Activated CD4-positive, CD25-positive, alpha-beta regulatory T cell (primary cell): Measurements from ENCODE around the gene MUC5B.
"Not testable (repeated sequence)": the region's sequence is repeated elsewhere in the genome, so short reads cannot be mapped to it uniquely, and the experiment has no call there.

Source experiments
- DNase-seq, 4 experiments: peaks; one replicate each; lab custom pipeline; 2025; lab: John Stamatoyannopoulos, UW

The MUC5B gene, protein sequence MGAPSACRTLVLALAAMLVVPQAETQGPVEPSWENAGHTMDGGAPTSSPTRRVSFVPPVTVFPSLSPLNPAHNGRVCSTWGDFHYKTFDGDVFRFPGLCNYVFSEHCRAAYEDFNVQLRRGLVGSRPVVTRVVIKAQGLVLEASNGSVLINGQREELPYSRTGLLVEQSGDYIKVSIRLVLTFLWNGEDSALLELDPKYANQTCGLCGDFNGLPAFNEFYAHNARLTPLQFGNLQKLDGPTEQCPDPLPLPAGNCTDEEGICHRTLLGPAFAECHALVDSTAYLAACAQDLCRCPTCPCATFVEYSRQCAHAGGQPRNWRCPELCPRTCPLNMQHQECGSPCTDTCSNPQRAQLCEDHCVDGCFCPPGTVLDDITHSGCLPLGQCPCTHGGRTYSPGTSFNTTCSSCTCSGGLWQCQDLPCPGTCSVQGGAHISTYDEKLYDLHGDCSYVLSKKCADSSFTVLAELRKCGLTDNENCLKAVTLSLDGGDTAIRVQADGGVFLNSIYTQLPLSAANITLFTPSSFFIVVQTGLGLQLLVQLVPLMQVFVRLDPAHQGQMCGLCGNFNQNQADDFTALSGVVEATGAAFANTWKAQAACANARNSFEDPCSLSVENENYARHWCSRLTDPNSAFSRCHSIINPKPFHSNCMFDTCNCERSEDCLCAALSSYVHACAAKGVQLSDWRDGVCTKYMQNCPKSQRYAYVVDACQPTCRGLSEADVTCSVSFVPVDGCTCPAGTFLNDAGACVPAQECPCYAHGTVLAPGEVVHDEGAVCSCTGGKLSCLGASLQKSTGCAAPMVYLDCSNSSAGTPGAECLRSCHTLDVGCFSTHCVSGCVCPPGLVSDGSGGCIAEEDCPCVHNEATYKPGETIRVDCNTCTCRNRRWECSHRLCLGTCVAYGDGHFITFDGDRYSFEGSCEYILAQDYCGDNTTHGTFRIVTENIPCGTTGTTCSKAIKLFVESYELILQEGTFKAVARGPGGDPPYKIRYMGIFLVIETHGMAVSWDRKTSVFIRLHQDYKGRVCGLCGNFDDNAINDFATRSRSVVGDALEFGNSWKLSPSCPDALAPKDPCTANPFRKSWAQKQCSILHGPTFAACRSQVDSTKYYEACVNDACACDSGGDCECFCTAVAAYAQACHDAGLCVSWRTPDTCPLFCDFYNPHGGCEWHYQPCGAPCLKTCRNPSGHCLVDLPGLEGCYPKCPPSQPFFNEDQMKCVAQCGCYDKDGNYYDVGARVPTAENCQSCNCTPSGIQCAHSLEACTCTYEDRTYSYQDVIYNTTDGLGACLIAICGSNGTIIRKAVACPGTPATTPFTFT (N-terminal part only)

DNA sequence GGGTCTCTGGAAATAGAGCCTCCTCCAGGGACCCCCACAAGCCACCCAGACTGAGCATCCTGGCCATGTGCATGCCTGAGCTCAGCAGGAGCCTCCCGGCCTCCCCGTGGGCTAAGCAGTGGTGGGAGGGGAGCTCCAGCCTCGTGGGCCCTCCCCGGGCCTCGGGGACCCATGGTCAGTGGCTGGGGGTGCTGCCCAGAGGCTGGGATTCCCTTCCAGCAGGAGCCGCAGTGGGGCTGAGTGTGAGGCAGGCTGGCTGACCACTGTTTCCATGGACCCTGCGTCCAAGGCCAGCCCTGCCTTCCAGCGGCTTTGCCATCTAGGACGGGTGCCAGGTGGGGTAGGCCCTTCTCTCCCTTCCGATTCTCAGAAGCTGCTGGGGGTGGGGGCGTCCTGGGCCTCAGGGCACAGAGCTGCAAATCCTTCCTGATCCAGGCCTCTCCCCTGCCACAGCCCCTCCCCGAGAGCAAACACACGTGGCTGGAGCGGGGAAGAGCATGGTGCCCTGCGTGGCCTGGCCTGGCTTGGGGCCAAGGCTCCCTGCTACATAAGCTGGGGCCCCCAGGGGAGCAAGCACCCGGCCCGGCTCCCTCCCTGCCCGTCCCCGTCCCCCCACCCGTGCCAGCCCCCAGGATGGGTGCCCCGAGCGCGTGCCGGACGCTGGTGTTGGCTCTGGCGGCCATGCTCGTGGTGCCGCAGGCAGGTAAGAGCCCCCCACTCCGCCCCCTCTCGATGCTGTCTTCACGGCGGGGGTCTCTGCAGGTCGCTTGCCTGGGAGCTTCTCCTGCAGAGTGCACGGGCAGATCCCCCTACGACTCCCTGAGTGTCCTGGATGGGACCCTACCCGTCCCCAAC lies at the start of gene MUC5B:
TSS of gene MUC5B (plus strand) at position 576 of the 855 bp plus-strand sequence. CDS start at position 634, 58 bp downstream.
- DNase-seq, result no peak

DNA sequence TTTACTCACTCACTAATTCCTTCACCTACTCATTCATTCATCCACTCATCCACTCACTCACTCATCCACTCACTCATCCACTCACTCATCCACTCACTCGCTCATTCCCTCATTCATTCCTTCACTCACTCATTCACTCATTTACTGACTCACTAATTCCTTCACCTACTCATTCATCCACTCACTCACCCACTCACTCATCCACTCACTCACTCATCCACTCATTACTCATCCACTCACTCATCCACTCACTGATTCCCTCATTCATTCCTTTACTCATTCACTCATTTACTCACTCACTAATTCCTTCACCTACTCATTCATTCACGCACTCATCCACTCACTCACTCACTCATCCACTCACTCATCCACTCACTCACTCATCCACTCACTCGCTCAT lies 49.5 kb upstream of the MUC5B start:
- not testable (repeated sequence) for DNase-seq

DNA sequence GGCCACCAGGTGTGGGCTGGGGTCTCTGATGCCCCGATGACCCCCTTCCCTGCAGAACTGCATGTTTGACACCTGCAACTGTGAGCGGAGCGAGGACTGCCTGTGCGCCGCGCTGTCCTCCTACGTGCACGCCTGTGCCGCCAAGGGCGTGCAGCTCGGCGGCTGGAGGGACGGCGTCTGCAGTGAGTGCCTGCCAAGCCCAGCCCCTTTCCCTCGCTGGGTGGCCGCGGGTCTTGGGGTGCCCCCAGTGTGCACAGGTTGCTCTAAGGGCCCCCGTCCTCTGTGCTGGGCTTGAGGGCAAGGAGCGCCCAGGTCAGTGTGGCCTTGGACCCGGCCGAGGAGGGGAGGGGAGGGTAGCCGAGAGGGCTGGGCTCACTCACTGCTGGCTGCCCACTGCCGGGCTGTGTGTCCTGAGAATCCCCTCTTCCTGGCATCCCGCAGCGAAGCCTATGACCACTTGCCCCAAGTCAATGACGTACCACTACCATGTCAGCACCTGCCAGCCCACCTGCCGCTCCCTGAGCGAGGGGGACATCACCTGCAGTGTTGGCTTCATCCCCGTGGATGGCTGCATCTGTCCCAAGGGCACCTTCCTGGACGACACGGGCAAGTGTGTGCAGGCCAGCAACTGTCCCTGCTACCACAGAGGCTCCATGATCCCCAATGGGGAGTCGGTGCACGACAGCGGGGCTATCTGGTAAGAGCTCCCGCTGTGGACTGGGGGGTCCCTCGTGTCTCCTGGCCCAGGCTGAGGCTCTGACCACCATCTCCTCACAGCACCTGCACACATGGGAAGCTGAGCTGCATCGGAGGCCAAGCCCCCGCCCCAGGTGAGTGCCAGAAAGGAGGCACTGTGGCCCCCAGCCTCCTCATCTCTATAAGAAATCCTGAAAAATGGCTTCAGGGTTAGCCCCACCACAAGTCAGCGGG lies 48.2 kb upstream of the MUC5B start:
- DNase-seq, result no peak

DNA sequence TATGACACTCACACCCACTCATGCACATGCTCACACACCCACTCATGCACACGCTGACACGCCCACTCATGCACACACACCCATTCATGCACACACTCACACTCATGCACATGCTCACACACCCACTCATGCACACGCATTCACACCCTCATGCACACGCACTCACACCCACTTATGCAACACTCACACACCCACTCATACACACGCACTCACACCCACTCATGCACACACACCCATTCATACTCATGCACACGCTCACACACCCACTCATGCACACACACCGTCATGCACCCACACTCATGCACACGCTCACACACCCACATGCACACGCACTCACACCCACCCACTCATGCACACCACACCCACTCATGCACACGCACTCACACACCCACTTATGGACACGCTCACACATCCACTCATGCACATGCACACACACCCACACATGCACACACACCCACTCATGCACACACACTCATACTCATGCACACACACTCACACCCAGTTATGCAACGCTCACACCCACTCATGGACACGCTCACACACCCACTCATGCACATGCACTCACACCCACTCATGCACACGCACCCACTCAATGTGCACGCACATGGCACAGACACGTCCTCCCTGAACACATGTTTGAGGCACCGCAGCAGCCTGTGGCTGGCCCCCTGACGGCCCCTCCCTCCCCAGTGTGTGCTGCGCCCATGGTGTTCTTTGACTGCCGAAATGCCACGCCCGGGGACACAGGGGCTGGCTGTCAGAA lies 47.2 kb upstream of the MUC5B start:
- DNase-seq, result no peak

DNA sequence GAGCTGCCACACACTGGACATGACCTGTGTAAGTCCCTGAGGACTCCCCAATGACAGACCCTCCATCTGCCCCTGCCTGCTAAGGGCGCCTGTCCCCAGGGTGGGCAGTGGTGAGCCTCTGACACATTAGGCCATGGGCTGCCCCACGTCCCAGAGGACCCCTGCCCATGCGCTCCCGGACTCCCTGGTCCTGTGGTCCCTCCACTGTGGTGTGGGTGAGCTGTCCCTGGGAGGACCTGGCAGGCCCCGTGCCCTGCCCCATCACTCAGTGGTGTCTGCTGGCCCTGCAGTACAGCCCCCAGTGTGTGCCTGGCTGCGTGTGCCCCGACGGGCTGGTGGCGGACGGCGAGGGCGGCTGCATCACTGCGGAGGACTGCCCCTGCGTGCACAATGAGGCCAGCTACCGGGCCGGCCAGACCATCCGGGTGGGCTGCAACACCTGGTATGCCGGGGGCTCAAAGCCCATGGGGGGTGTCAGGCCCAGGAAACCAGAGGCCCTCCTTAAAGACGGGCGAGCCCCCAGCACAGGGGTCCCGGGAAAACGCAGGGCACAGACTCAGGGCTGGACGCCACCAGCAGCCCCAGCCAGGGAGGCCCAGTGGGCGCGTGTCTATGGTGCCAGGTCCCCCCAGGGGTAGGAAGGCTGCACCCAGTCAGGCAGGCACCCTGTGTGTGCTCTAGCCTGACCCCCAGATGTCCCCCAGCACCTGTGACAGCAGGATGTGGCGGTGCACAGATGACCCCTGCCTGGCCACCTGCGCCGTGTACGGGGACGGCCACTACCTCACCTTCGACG lies 46.4 kb upstream of the MUC5B start:
- DNase-seq, result no peak

DNA sequence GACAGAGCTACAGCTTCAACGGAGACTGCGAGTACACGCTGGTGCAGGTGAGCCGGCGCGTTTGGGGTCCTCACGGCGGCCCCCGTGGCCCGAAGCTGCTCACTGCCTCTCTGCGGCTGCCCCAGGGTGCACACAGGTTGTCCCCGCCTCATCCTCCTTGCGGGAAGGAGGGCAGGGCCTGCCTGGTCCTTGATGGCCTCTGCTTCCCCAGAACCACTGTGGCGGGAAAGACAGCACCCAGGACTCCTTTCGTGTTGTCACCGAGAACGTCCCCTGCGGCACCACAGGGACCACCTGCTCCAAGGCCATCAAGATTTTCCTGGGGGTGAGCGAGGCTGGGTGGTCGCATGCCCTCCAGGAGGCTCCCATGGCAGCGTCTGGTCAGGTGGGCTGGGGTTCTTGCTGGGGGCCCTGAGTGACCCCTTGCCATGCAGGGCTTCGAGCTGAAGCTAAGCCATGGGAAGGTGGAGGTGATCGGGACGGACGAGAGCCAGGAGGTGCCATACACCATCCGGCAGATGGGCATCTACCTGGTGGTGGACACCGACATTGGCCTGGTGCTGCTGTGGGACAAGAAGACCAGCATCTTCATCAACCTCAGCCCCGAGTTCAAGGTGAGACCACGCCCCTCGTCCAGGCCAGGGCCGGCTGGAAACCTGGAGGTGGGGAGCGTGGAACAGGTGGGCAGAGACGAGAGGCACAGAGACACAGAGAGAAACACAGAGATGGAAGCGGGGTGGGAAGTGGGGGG lies 45.7 kb upstream of the MUC5B start:
- no peak for DNase-seq

DNA sequence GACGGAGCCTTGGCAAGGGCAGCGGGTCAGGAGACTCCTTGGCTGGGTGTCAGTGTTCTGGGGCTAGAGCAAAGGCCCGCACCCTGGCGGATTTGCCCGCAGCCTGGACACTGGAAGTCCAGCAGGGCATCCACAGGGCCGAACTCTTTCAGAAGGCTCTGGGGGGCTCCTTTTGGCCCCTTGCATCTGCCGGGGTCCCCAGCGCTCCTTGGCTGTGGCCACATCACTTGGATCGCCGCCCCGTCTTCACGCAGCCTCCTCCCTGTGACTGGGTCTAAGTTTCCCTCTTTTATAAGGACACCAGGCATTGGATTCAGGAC lies 45.1 kb upstream of the MUC5B start:
- no peak for DNase-seq

DNA sequence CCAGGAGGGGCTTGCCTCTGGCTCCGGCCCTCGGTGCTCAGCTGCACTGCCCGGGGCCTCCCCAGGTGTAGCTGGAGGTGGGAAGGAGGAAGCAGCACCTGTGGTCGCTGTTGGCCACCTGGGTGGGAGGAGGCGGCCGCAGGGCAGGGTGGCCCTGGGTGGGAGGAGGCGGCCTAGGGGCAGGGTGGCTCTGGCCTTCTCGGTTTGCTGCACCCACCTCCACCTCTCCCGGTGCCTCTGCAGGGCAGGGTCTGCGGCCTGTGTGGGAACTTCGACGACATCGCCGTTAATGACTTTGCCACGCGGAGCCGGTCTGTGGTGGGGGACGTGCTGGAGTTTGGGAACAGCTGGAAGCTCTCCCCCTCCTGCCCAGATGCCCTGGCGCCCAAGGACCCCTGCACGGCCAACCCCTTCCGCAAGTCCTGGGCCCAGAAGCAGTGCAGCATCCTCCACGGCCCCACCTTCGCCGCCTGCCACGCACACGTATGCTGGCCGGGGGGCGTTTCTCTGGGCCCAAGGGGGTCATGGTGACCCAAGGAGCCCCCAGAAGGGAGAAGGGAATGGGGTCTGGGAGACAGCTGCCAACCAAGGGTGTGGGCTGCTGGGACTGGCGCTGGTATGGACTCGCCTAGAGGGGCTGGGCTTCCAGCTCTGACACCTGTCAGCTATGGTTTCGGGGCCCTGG lies 44.5 kb upstream of the MUC5B start:
- DNase-seq, result no peak

DNA sequence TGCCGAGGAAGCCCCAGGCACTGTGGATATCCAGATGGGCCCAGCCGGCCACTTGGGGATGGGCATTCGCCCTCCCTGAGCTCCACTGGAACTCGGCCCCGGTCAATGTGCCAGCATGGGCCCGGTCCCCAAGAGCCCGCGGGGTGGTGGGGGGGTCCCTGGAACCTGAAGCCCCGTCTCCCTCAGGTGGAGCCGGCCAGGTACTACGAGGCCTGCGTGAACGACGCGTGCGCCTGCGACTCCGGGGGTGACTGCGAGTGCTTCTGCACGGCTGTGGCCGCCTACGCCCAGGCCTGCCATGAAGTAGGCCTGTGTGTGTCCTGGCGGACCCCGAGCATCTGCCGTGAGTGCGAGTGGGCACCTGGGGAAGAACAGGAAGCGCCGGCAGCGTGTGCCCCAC lies 44.0 kb upstream of the MUC5B start:
- no peak for DNase-seq

DNA sequence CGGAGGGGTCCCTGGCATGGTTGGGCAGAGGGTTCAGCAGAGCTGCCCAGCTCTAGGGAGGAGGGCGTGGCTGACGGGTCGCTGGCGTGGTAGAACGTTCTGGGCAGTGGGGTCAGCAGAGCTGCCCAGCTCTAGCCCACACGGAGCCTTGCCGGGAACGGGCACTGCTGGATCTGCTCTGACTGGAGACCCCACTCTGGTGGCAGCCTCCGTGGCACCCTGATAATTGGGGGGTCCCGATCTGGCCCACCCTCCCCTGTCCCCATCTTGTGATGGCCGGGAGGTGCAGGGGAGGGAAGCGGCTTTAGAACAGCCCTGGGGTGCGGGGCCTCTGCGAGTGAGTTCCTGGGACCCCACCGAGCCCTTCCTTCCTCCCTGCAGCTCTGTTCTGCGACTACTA lies 43.2 kb upstream of the MUC5B start:
- DNase-seq, result no peak

DNA sequence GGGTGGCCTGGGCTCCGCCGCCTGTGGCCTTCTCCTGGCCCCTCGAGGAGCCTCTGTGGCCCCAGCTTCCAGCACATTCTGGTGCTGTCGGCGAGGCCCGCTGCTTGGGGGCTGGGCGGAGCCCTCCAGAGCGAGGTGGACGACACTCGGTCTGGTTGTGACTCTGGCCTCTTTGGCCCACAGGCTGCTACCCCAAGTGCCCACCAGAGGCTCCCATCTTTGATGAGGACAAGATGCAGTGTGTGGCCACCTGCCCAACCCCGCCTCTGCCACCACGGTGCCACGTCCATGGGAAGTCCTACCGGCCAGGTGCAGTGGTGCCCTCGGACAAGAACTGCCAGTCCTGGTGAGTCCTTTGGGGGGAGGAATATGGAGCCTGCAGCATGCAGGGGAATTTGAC lies 42.7 kb upstream of the MUC5B start:
- no peak for DNase-seq

DNA sequence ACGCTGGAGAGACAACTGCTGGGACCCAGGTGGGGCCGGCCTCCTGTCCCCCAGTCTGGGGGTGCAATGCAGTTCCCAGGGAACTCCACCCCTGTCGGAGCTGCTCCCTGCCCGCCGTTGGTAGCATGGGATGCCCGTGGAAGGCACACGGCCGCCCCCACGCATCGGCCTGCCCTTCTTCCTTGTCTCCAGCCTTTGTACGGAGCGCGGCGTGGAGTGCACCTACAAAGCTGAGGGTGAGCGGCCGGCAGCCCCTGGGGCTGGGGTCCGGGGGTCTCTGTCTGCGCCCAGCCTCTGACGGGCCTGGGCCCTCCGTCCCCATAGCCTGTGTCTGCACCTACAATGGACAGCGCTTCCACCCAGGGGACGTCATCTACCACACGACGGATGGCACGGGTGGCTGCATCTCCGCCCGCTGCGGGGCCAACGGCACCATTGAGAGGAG lies 41.9 kb upstream of the MUC5B start:
- no peak for DNase-seq

DNA sequence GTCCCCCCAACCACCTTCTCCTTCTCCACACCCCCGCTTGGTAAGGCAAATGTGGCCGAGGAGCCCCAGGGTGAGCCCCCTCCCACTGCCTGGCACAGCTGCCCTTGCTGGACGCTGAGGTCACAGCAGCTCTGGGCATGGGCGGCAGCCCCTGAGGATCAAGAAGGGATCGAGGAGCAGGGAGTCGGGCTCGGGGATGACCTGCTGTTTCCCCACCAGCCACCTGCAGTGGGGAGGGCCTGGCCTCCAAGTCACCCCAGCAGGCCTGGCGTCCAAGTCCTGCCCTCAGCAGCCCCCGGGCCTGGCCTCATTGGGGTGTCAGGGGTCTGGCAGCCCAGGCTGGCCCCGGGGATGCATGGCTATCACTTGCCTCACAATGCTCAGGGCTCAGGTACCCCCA lies 41.4 kb upstream of the MUC5B start:
- DNase-seq, result no peak

DNA sequence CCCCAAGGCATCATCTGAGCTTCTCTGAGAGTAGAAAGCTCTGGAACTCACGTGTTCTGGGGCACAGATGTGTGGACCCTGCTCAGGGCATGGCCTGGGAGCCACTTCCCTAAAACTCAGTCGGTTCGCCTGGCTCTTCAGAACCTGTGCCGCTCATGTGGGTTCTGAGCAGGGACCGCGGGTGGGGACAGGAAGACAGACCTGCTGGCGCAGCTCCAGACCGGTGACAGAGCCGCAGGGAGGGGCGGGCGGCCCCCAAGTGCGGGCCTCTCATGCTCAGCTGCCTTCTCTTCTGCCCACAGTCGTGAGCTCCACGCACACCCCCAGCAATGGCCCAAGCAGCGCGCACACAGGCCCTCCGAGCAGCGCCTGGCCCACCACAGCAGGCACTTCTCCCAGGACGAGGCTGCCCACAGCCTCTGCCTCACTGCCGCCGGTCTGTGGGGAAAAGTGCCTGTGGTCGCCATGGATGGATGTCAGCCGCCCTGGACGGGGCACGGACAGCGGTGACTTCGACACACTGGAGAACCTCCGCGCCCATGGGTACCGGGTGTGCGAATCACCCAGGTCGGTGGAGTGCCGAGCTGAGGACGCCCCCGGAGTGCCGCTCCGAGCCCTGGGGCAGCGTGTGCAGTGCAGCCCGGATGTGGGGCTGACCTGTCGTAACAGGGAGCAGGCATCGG lies 40.9 kb upstream of the MUC5B start:
- DNase-seq, result no peak

DNA sequence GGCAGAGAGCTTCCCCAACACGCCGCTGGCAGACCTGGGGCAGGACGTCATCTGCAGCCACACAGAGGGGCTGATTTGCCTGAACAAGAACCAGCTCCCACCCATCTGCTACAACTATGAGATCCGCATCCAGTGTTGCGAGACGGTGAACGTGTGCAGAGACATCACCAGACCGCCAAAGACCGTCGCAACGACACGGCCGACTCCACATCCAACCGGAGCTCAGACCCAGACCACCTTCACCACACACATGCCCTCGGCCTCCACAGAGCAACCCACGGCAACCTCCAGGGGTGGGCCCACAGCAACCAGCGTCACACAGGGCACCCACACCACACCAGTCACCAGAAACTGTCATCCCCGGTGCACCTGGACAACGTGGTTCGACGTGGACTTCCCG lies 38.7 kb upstream of the MUC5B start:
- DNase-seq, result not testable (repeated sequence)

DNA sequence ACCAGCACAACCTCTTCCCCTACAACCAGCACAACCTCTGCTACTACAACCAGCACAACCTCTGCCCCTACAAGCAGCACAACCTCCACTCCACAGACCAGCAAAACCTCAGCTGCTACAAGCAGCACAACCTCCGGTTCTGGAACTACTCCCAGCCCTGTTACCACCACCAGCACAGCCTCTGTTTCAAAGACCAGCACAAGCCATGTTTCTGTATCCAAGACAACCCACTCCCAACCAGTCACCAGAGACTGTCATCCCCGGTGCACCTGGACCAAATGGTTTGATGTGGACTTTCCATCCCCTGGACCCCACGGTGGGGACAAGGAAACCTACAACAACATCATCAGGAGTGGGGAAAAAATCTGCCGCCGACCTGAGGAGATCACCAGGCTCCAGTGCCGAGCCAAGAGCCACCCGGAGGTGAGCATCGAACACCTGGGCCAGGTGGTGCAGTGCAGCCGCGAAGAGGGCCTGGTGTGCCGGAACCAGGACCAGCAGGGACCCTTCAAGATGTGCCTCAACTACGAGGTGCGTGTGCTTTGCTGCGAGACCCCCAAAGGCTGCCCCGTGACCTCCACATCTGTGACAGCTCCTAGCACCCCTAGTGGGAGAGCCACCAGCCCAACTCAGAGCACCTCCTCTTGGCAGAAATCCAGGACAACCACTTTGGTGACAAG lies 34.3 kb upstream of the MUC5B start:
- not testable (repeated sequence) for DNase-seq
